GM23338 (cell line): ENCODE measurements around the gene SLC9A1.

Source experiments
- CREB1 ChIP-seq: fragments of 250-450 bp; sonication (Bioruptor Pico); IDR thresholded peaks from 2 replicates; pipeline ENCODE4 v1.5.0; 2020; ENCODE audit warnings: low read depth, mild to moderate bottlenecking, moderate library complexity
- EZH2 ChIP-seq: fragments of 200-600 bp; sonication (generic); IDR thresholded peaks from one replicate; pipeline ENCODE4 v1.8.0; 2017; ENCODE audit warnings: antibody characterized with exemption, mild to moderate bottlenecking, low read depth; ENCODE audit not compliant: unreplicated experiment
- EZH2phosphoT487 ChIP-seq: fragments of 200-600 bp; sonication (generic); IDR thresholded peaks from one replicate; pipeline ENCODE4 v1.8.1; 2018; ENCODE audit warnings: antibody characterized with exemption; ENCODE audit not compliant: unreplicated experiment
- JUNB ChIP-seq: IDR thresholded peaks from one replicate; pipeline ENCODE4 v1.6.1; 2016; ENCODE audit warnings: antibody characterized with exemption; ENCODE audit not compliant: unreplicated experiment
- NANOG ChIP-seq: IDR thresholded peaks from 2 replicates; pipeline ENCODE4 v1.6.1; 2016; ENCODE audit warnings: antibody characterized with exemption, borderline replicate concordance
- POLR2AphosphoS5 ChIP-seq: IDR thresholded peaks from 2 replicates; pipeline ENCODE4 v1.6.1; 2016; ENCODE audit warnings: antibody characterized with exemption, low read depth
- REST ChIP-seq: IDR thresholded peaks from one replicate; pipeline ENCODE4 v1.6.1; 2018; ENCODE audit warnings: antibody characterized with exemption; ENCODE audit not compliant: unreplicated experiment
- ZNF114 ChIP-seq: fragments of 250-450 bp; sonication (Bioruptor Pico); IDR thresholded peaks from 2 replicates; pipeline ENCODE4 v1.5.0; 2020; ENCODE audit warnings: mild to moderate bottlenecking, moderate library complexity
- TF ChIP-seq, protein P1 (sequence below), 2 experiments: fragments of 200-600 bp in 1 of 2; sonication (generic) in 1 of 2; conservative IDR thresholded peaks; 2 replicates each; pipeline versions ENCODE4 v1.5.1 to v1.6.1; 2016 to 2017; ENCODE audit warnings: antibody characterized with exemption in 2 of 2, low read depth in 2 of 2, mild to moderate bottlenecking in 2 of 2, moderate library complexity in 1 of 2

DNA sequence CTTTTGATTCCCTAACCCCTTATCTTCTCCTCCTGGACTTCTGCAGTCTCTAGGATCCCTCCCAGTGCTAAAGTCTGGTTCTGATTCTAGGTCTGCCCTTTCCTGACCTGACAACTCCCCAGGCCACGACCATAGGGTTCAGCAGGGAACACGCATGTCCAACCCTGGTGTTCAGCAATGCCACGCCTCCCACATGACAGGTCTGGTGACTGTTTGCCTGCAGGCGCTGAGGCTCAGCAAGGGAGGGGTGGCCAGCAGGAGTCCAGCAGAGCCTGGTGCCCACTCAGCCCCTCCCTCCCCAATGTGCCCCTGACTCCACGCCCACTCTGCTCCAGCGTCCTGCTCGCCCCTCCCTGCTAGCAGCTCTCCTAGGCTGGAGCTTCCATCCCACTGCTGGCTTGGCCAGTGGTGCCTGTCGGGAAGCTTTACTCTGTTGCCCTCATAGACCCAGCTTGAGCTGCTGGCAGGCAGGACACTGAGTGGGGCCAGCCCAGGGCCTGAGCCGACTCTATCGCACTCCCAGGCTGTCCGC lies 17.3 kb downstream of the SLC9A1 start:
- TF ChIP-seq, protein P1, sequence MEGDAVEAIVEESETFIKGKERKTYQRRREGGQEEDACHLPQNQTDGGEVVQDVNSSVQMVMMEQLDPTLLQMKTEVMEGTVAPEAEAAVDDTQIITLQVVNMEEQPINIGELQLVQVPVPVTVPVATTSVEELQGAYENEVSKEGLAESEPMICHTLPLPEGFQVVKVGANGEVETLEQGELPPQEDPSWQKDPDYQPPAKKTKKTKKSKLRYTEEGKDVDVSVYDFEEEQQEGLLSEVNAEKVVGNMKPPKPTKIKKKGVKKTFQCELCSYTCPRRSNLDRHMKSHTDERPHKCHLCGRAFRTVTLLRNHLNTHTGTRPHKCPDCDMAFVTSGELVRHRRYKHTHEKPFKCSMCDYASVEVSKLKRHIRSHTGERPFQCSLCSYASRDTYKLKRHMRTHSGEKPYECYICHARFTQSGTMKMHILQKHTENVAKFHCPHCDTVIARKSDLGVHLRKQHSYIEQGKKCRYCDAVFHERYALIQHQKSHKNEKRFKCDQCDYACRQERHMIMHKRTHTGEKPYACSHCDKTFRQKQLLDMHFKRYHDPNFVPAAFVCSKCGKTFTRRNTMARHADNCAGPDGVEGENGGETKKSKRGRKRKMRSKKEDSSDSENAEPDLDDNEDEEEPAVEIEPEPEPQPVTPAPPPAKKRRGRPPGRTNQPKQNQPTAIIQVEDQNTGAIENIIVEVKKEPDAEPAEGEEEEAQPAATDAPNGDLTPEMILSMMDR (conservative IDR thresholded peaks at IDR 0.05; ENCODE audit: low read depth in 2 of 2), result no peak
- TF ChIP-seq EZH2phosphoT487 (no peak), CREB1 (CRISPR knock-in tag) (no peak), EZH2 (no peak), JUNB (no peak), POLR2AphosphoS5 (no peak), REST (no peak), NANOG (no peak), ZNF114 (CRISPR knock-in tag) (no peak)
